Activated CD4-positive, alpha-beta T cell treated with anti-CD3 and anti-CD28 coated beads, Interleukin-2, amount 50 U/mL, for 24 hours (primary cell): ENCODE measurements around the gene NBL1.
"Not testable (repeated sequence)": the region's sequence is repeated elsewhere in the genome, so short reads cannot be mapped to it uniquely, and the experiment has no call there.

Experiments
- DNase-seq, 2 donors: peaks; one replicate each; pipeline ENCODE4 v3.0.0-alpha.2; 2020; ENCODE audit warnings: low read depth in 1 of 2, low spot score in 1 of 2

The NBL1 gene

GRCh38 chr1:19621274-19621950 is 22.7 kb upstream of the NBL1 start:
- DNase-seq, result no peak

- no peak for DNase-seq
These were observed 21.9 kb upstream of the NBL1 start for GRCh38 chr1:19622204-19622603.

GRCh38 chr1:19623523-19623922 is 20.6 kb upstream of the NBL1 start:
- no peak for DNase-seq

- no peak for DNase-seq
These were observed 18.7 kb upstream of the NBL1 start for GRCh38 chr1:19625291-19625937.

- no peak for DNase-seq
These were observed 15.2 kb upstream of the NBL1 start for GRCh38 chr1:19628879-19629278.

GRCh38 chr1:19629357-19629756 is 14.8 kb upstream of the NBL1 start:
- DNase-seq, result no peak

GRCh38 chr1:19630192-19630591 is 13.9 kb upstream of the NBL1 start:
- not testable (repeated sequence) for DNase-seq

- DNase-seq, result no peak
These were observed 13.3 kb upstream of the NBL1 start for GRCh38 chr1:19630720-19631395.

GRCh38 chr1:19632211-19632610 is 11.9 kb upstream of the NBL1 start:
- DNase-seq, result no peak

GRCh38 chr1:19633106-19633505 is 11.0 kb upstream of the NBL1 start:
- no peak for DNase-seq

GRCh38 chr1:19635064-19635463 is 9.0 kb upstream of the NBL1 start:
- DNase-seq, result not testable (repeated sequence)

GRCh38 chr1:19635646-19636045 is 8.5 kb upstream of the NBL1 start:
- DNase-seq, result no peak

GRCh38 chr1:19636065-19636464 is 8.0 kb upstream of the NBL1 start:
- DNase-seq, result no peak

- not testable (repeated sequence) for DNase-seq
These were observed 7.4 kb upstream of the NBL1 start for GRCh38 chr1:19636749-19637148.

- DNase-seq, result no peak
These were observed 6.5 kb upstream of the NBL1 start for GRCh38 chr1:19637606-19638005.

GRCh38 chr1:19639228-19639627 is 4.9 kb upstream of the NBL1 start:
- not testable (repeated sequence) for DNase-seq

GRCh38 chr1:19639999-19640362 is 4.1 kb upstream of the NBL1 start:
- DNase-seq, result no peak

- DNase-seq, result no peak
These were observed 3.5 kb upstream of the NBL1 start for GRCh38 chr1:19640363-19641316.

- no peak for DNase-seq
These were observed 990 bp upstream of the NBL1 start for GRCh38 chr1:19643121-19643520.

GRCh38 chr1:19644395-19644680 is 227 bp downstream of the NBL1 start:
- no peak for DNase-seq

- DNase-seq, result no peak
These were observed 735 bp downstream of the NBL1 start for GRCh38 chr1:19644681-19645410.
